GM23248 (cell line): ENCODE results near the gene SEMA4A. TPM values are rescaled to one million over a fixed set of nuclear protein-coding genes. Genes with fewer than 3 reads are reported as not detected.
A peak's percentile ranks its signal among the peaks of the same experiment; 100 is the strongest.

ENCODE experiments used
- DNase-seq: peaks from one replicate; pipeline ENCODE4 v3.0.0-alpha.2; 2015
- H2AFZ ChIP-seq: fragments of 200-600 bp; sonication (generic); 2 replicates; pipeline ENCODE4 v1.6.1; 2016; ENCODE audit warnings: antibody characterized with exemption
- H3F3A ChIP-seq: fragments of 200-600 bp; sonication (generic); 2 replicates; pipeline ENCODE4 v1.6.1; 2016; ENCODE audit warnings: mild to moderate bottlenecking, antibody characterized with exemption, mixed run types; ENCODE audit not compliant: insufficient read depth
- H3K27ac ChIP-seq: fragments of 200-600 bp; sonication (generic); 2 replicates; pipeline ENCODE4 v1.5.1; 2016; ENCODE audit warnings: mild to moderate bottlenecking
- H3K27me3 ChIP-seq: fragments of 200-600 bp; sonication (generic); replicated peaks from 2 replicates; pipeline ENCODE4 v1.6.1; 2016; ENCODE audit warnings: mild to moderate bottlenecking; ENCODE audit not compliant: insufficient read depth
- H3K36me3 ChIP-seq: fragments of 200-600 bp; sonication (generic); 2 replicates; pipeline ENCODE4 v1.6.1; 2016; ENCODE audit warnings: low read depth, mild to moderate bottlenecking
- H3K4me1 ChIP-seq: fragments of 200-600 bp; sonication (generic); 2 replicates; pipeline ENCODE4 v1.6.1; 2016; ENCODE audit warnings: mild to moderate bottlenecking; ENCODE audit not compliant: insufficient read depth
- H3K4me2 ChIP-seq: fragments of 200-600 bp; sonication (generic); one replicate; pipeline ENCODE4 v1.6.1; 2016; ENCODE audit warnings: mild to moderate bottlenecking; ENCODE audit not compliant: unreplicated experiment
- H3K4me3 ChIP-seq: fragments of 200-600 bp; sonication (generic); 2 replicates; pipeline ENCODE4 v1.5.1; 2016; ENCODE audit warnings: mild to moderate bottlenecking
- H3K79me2 ChIP-seq: fragments of 200-600 bp; sonication (generic); 2 replicates; pipeline ENCODE4 v1.6.1; 2016; ENCODE audit warnings: mild to moderate bottlenecking; ENCODE audit not compliant: insufficient read depth
- H3K9ac ChIP-seq: fragments of 200-600 bp; sonication (generic); 2 replicates; pipeline ENCODE4 v1.6.1; 2016; ENCODE audit warnings: mild to moderate bottlenecking
- H3K9me2 ChIP-seq: fragments of 200-600 bp; sonication (generic); 2 replicates; pipeline ENCODE4 v1.6.1; 2016; ENCODE audit warnings: mixed run types, mild to moderate bottlenecking, moderate library complexity; ENCODE audit not compliant: insufficient read depth
- H3K9me3 ChIP-seq: fragments of 200-600 bp; sonication (generic); one replicate; pipeline ENCODE4 v1.6.1; 2017; ENCODE audit warnings: low read depth
- H4K20me1 ChIP-seq: fragments of 200-600 bp; sonication (generic); 2 replicates; pipeline ENCODE4 v1.6.0; 2016; ENCODE audit not compliant: insufficient read depth
- EZH2 ChIP-seq: fragments of 200-600 bp; sonication (generic); IDR thresholded peaks from 2 replicates; pipeline ENCODE4 v1.6.1; 2018; ENCODE audit warnings: antibody characterized with exemption, mild to moderate bottlenecking; ENCODE audit not compliant: insufficient read depth, poor library complexity, severe bottlenecking
- EZH2phosphoT487 ChIP-seq: fragments of 200-600 bp; sonication (generic); IDR thresholded peaks from 2 replicates; pipeline ENCODE4 v1.6.1; 2018; ENCODE audit warnings: antibody characterized with exemption, moderate library complexity, mild to moderate bottlenecking, low read depth; ENCODE audit not compliant: insufficient read depth
- WGBS, 2 experiments: methylation state at CpG; one replicate each; pipeline ENCODE4 v1.1.6; 2015 to 2017; ENCODE audit warnings: low lambda C conversion rate in 2 of 2, low coverage in 1 of 2; ENCODE audit errors: missing lambda C conversion rate in 2 of 2; 5-methylcytosine and 5-hydroxymethylcytosine counted together
- in situ Hi-C: fragments of 300-500 bp; cut with MboI; formaldehyde crosslinking; loops from 2 replicates; pipeline ENCODE4 v1.15.0; 2020
- polyA plus RNA-seq: library from polyadenylated mRNA; unstranded; fragments of >200 nt; fragmentation: Nextera tagmentation; extraction: Ambion mirVana; gene quantifications from 2 replicates; pipeline ENCODE4 v1.2.1, GENCODE V29; 2016
- total RNA-seq: library from RNA; depleted of rRNA; stranded (reverse); fragments of >200 nt; shearing (Covaris generic); gene quantifications from 2 replicates; pipeline ENCODE4 v1.2.3, GENCODE V29; 2014

The SEMA4A gene
- total and polyA plus RNA-seq, 2 experiments from 2014 or later, result 0.35 to 1.1 TPM

- 11 to 13% methylated on average over 13 of the region's 13 CpGs for WGBS, 2 experiments
These were observed 7.2 kb upstream of the SEMA4A start for GRCh38 chr1:156146020-156146768.

GRCh38 chr1:156146769-156147405, 6.5 kb upstream of the SEMA4A start:
- Histone ChIP-seq H3K27me3 (no peaks in the 10 kb centered on the region), H3K9ac (peak overlapping the region; percentile 52)
- WGBS, 2 experiments, result 10 to 13% methylated on average over 7 to 9 of the region's 9 CpGs

More at GRCh38 chr1:156146020-156146768, 7.2 kb upstream of the SEMA4A start:
- DNase-seq, result peak; percentile 96
- H3F3A ChIP-seq, result peaks cover 42% of the 10 kb centered on the region
- no peaks in the 10 kb centered on the region for H3K9me3 ChIP-seq
- peak overlapping the region; percentile 50 for H3K4me2 ChIP-seq
- no peak overlapping the region for H3K4me3 ChIP-seq
- H3K9me2 ChIP-seq, result no peaks in the 10 kb centered on the region
- TF ChIP-seq EZH2 (no peak), EZH2phosphoT487 (no peak)
- H3K4me1 ChIP-seq, result peaks cover 26% of the 10 kb centered on the region
- H3K9ac ChIP-seq, result peak overlapping the region; percentile 52
- H4K20me1 ChIP-seq, result no peaks in the 10 kb centered on the region
- no peaks in the 10 kb centered on the region for H3K27me3 ChIP-seq
- H3K36me3 ChIP-seq, result no peaks in the 10 kb centered on the region
- in situ Hi-C loops, result loop anchor here (10.0 kb wide), 1 partner anchor 79 kb away; no protein-coding TSS in a partner anchor
- H3K27ac ChIP-seq, result peak overlapping the region; percentile 63
- H3K79me2 ChIP-seq, result no peaks in the 10 kb centered on the region
- H2AFZ ChIP-seq, result no peak overlapping the region

GRCh38 chr1:156148216-156148615, 5.2 kb upstream of the SEMA4A start:
- WGBS, 2 experiments, result 31 to 33% methylated on average over 6 of the region's 6 CpGs
- Histone ChIP-seq H3K27me3 (no peaks in the 10 kb centered on the region), H3K9ac (no peak overlapping the region), H3K4me1 (peaks cover 37% of the 10 kb centered on the region), H3K9me2 (no peaks in the 10 kb centered on the region), H3K9me3 (no peaks in the 10 kb centered on the region), H3K4me3 (no peak overlapping the region), H3K36me3 (no peaks in the 10 kb centered on the region), H3K79me2 (no peaks in the 10 kb centered on the region), H2AFZ (no peak overlapping the region), H3F3A (peaks cover 27% of the 10 kb centered on the region), H3K4me2 (no peak overlapping the region), H4K20me1 (no peaks in the 10 kb centered on the region), H3K27ac (no peak overlapping the region)
- no peak for TF ChIP-seq EZH2phosphoT487
- no peak for TF ChIP-seq EZH2
- no peak for DNase-seq
- in situ Hi-C loops, result loop anchor here (10.0 kb wide), 1 partner anchor 77 kb away; no protein-coding TSS in a partner anchor

More at GRCh38 chr1:156146769-156147405, 6.5 kb upstream of the SEMA4A start:
- Histone ChIP-seq H3K36me3 (no peaks in the 10 kb centered on the region), H3K9me3 (no peaks in the 10 kb centered on the region), H3K4me1 (peaks cover 28% of the 10 kb centered on the region), H4K20me1 (no peaks in the 10 kb centered on the region), H3K27ac (peak overlapping the region; percentile 33; the same call in 1 of the 2 replicates), H3K9me2 (no peaks in the 10 kb centered on the region), H3K4me2 (peak overlapping the region; percentile 50), H3F3A (peaks cover 36% of the 10 kb centered on the region), H2AFZ (no peak overlapping the region), H3K4me3 (no peak overlapping the region), H3K79me2 (no peaks in the 10 kb centered on the region)
- peak; percentile 74 for DNase-seq
- TF ChIP-seq EZH2 (no peak), EZH2phosphoT487 (no peak)
- in situ Hi-C loops, result loop anchor here (10.0 kb wide), 1 partner anchor 78 kb away; no protein-coding TSS in a partner anchor

- Histone ChIP-seq H2AFZ (no peak overlapping the region), H3K9me2 (no peaks in the 10 kb centered on the region), H3K4me2 (no peak overlapping the region), H3K9me3 (no peaks in the 10 kb centered on the region), H3K9ac (no peak overlapping the region), H4K20me1 (no peaks in the 10 kb centered on the region), H3F3A (peaks cover 16% of the 10 kb centered on the region), H3K4me1 (peaks cover 29% of the 10 kb centered on the region), H3K27ac (no peak overlapping the region), H3K4me3 (no peak overlapping the region), H3K27me3 (no peaks in the 10 kb centered on the region), H3K79me2 (no peaks in the 10 kb centered on the region), H3K36me3 (no peaks in the 10 kb centered on the region)
- DNase-seq, result no peak
- in situ Hi-C loops, result loop anchor here (10.0 kb wide), 1 partner anchor 75 kb away; no protein-coding TSS in a partner anchor
- TF ChIP-seq EZH2, result no peak
- TF ChIP-seq EZH2phosphoT487, result no peak
- WGBS, 2 experiments, result 25 to 27% methylated on average over 13 to 20 of the region's 20 CpGs
These were observed 3.7 kb upstream of the SEMA4A start for GRCh38 chr1:156149374-156150332.
